KMS-11 (cell line): Measurements from ENCODE around the gene ZNF774.

Experiments
- H2AFZ ChIP-seq: fragments of 200-600 bp; sonication (generic); 2 replicates; pipeline ENCODE4 v1.6.1; 2016; ENCODE audit warnings: antibody characterized with exemption, mixed run types, low read depth
- H3K27ac ChIP-seq: fragments of 200-600 bp; sonication (generic); 2 replicates; pipeline ENCODE4 v1.6.1; 2016; ENCODE audit warnings: mild to moderate bottlenecking, mixed run types
- H3K27me3 ChIP-seq: fragments of 200-600 bp; sonication (generic); 2 replicates; pipeline ENCODE4 v1.6.1; 2017; ENCODE audit warnings: mild to moderate bottlenecking, low read depth, mixed run types, moderate library complexity; ENCODE audit not compliant: insufficient read depth
- H3K36me3 ChIP-seq: fragments of 200-600 bp; sonication (generic); 2 replicates; pipeline ENCODE4 v1.6.1; 2017; ENCODE audit warnings: mild to moderate bottlenecking, mixed run types; ENCODE audit not compliant: insufficient read depth
- H3K4me1 ChIP-seq: fragments of 200-600 bp; sonication (generic); 2 replicates; pipeline ENCODE4 v1.6.1; 2016; ENCODE audit warnings: mild to moderate bottlenecking, low read depth, mixed run types; ENCODE audit not compliant: poor library complexity, severe bottlenecking
- H3K4me2 ChIP-seq: fragments of 200-600 bp; sonication (generic); 2 replicates; pipeline ENCODE4 v1.7.0; 2016; ENCODE audit warnings: mild to moderate bottlenecking, mixed run types
- H3K4me3 ChIP-seq: fragments of 200-600 bp; sonication (generic); IDR thresholded peaks from 2 replicates; pipeline ENCODE4 v1.6.1; 2017; ENCODE audit warnings: low read depth, low read length, mixed read lengths; ENCODE audit not compliant: insufficient read depth
- H3K79me2 ChIP-seq: fragments of 200-600 bp; sonication (generic); 2 replicates; pipeline ENCODE4 v1.6.1; 2016; ENCODE audit warnings: low read depth, mixed run types; ENCODE audit not compliant: insufficient read depth
- H3K9ac ChIP-seq: fragments of 200-600 bp; sonication (generic); 2 replicates; pipeline ENCODE4 v1.6.1; 2016; ENCODE audit warnings: mild to moderate bottlenecking, mixed run types
- H4K20me1 ChIP-seq: fragments of 200-600 bp; sonication (generic); 2 replicates; pipeline ENCODE4 v1.6.1; 2016; ENCODE audit warnings: mild to moderate bottlenecking, mixed run types; ENCODE audit not compliant: insufficient read depth
- TF ChIP-seq, protein P1 (sequence below): fragments of 200-600 bp; sonication (generic); conservative IDR thresholded peaks from 2 replicates; pipeline ENCODE4 v1.6.1; 2017; ENCODE audit warnings: low read depth, mild to moderate bottlenecking, antibody characterized with exemption, low read length, moderate library complexity, mixed read lengths

The ZNF774 gene

DNA sequence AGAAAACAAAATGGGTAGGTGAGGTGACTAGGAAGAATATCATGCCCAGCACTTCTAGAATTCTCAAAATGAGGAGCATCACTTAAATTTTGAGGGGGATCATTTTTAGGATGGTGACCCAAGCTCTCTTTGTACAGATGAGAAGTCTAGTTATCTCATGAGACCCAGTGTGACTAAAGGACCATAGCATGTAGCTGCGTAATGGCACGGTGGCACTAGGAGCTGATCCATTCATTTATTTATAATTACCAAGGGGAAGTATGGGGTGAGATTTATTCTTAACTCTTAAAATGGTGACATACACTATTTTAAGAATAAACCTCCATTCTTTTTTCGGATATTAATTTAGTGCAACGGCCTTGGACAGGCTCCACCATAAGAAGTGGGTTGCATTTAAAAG, 44.2 kb downstream of the ZNF774 start:
- Histone ChIP-seq H3K4me3 (no peak overlapping the region), H3K27ac (no peak overlapping the region), H3K27me3 (no peaks in the 10 kb centered on the region), H2AFZ (no peak overlapping the region), H3K4me1 (peaks cover 18% of the 10 kb centered on the region), H3K9ac (no peak overlapping the region), H4K20me1 (no peaks in the 10 kb centered on the region), H3K79me2 (peaks cover 51% of the 10 kb centered on the region), H3K36me3 (no peaks in the 10 kb centered on the region), H3K4me2 (no peak overlapping the region)
- TF ChIP-seq, protein P1, sequence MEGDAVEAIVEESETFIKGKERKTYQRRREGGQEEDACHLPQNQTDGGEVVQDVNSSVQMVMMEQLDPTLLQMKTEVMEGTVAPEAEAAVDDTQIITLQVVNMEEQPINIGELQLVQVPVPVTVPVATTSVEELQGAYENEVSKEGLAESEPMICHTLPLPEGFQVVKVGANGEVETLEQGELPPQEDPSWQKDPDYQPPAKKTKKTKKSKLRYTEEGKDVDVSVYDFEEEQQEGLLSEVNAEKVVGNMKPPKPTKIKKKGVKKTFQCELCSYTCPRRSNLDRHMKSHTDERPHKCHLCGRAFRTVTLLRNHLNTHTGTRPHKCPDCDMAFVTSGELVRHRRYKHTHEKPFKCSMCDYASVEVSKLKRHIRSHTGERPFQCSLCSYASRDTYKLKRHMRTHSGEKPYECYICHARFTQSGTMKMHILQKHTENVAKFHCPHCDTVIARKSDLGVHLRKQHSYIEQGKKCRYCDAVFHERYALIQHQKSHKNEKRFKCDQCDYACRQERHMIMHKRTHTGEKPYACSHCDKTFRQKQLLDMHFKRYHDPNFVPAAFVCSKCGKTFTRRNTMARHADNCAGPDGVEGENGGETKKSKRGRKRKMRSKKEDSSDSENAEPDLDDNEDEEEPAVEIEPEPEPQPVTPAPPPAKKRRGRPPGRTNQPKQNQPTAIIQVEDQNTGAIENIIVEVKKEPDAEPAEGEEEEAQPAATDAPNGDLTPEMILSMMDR, result no peak

DNA sequence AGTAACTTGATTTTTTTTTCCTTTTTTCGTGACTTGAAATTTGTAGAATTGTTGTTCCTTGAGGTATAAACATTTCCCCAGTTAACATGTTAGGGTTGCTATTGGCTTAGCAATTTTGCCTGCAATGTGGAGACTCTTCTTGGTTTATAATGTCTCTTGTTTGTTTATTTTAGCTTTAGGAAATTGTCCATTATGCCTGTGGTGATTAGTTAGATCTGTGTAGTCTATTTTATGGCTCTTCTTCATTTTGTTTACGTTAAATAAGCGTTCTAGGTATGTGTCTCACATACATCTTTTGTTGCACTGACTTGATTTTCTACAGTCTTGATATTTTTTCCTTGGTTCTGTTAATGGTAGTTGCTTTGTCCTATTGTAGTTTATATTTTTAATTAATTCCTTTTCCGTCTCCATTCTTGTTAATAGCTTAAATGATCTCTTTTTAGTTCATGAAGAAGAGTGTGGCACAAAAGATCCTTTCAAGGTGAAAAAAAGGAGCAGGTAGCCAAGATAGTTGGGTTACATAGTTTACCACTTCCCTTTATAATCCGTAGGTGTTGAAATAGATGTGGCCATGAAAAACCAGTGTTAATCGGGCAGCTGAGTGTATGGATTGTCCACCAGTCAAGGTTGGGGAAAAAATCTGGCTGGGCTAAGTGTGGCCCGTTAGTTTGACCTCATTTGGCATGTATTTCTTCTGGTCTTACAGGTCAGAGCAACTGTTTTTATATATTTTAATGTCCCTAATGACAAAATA, 48.1 kb downstream of the ZNF774 start:
- TF ChIP-seq, protein P1, result no peak

DNA sequence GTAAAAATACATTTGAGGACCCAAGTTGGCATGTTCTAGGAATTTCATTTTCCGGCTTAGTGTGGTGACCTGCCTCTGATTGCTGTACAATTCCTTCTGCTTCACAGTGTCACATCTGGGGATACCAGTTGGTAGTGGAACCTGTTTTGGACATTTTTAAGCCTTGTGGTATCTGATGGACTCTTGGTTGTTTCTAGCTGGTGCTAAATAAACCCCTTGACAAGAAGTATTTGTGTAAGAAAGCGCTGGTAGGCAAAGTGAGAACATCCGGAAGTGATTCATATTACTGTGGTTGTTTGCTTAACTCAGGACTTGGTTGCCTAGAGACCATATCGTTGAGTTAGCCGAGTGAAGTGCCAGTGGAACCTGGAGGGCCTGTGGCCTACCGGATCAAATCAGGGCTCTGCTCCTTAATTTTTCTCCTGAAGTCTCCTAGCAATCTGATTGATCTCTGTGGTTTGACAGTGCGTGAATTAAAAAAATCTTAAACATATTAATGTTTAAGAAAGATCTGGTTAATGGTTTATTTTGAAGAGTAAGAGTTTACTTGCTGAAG, 48.8 kb downstream of the ZNF774 start:
- TF ChIP-seq, protein P1, result no peak
- Histone ChIP-seq H3K79me2 (peaks cover 85% of the 10 kb centered on the region), H3K27ac (peak overlapping the region; percentile 76), H4K20me1 (no peaks in the 10 kb centered on the region), H3K27me3 (no peaks in the 10 kb centered on the region), H3K4me3 (no peak overlapping the region), H3K4me2 (peak overlapping the region; percentile 53), H3K36me3 (no peaks in the 10 kb centered on the region), H2AFZ (no peak overlapping the region), H3K9ac (peak overlapping the region; percentile 54), H3K4me1 (peaks cover 30% of the 10 kb centered on the region)

More for the DNA sequence above, 48.1 kb downstream of the ZNF774 start:
- Histone ChIP-seq H4K20me1 (no peaks in the 10 kb centered on the region), H3K27me3 (no peaks in the 10 kb centered on the region), H3K27ac (peak overlapping the region; percentile 76), H3K36me3 (no peaks in the 10 kb centered on the region), H2AFZ (no peak overlapping the region), H3K4me1 (peaks cover 30% of the 10 kb centered on the region), H3K4me2 (peak overlapping the region; percentile 53), H3K79me2 (peaks cover 79% of the 10 kb centered on the region), H3K4me3 (no peak overlapping the region), H3K9ac (peak overlapping the region; percentile 54; the same call in 1 of the 2 replicates)

DNA sequence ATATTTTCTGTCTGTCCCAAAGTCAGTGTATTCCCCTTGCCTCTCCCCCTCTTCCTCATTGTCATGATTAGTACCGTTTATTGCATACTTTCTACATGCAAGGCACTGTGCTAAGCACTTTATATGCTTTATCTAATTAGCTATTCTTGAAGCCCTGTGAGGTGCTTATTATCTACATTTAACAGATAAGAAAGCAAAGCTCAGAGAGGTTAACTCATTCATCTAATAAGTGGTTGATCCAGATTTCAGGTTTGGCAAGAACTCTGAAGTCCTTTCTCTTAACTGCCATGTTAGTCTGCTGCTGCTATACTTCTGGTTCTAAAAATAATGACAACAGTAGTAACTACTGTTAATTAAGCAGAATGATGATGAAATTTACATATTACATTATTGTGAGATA, 49.4 kb downstream of the ZNF774 start:
- TF ChIP-seq, protein P1, result no peak
- peaks cover 30% of the 10 kb centered on the region for H3K4me1 ChIP-seq
- H4K20me1 ChIP-seq, result no peaks in the 10 kb centered on the region
- no peaks in the 10 kb centered on the region for H3K36me3 ChIP-seq
- H2AFZ ChIP-seq, result no peak overlapping the region
- no peaks in the 10 kb centered on the region for H3K27me3 ChIP-seq
- peak overlapping the region; percentile 76 for H3K27ac ChIP-seq
- H3K9ac ChIP-seq, result peak overlapping the region; percentile 54; the same call in 1 of the 2 replicates
- H3K79me2 ChIP-seq, result peaks cover 82% of the 10 kb centered on the region
- H3K4me3 ChIP-seq, result no peak overlapping the region
- peak overlapping the region; percentile 53; the same call in 1 of the 2 replicates for H3K4me2 ChIP-seq
